ENCODE measurements around the gene DYNC1H1. TPM values are rescaled to one million over a fixed set of nuclear protein-coding genes. Genes with fewer than 3 reads are reported as not detected.

The DYNC1H1 gene
- total RNA-seq, 1 donor from 2014 or later: 577 TPM

GRCh38 chr14:102094101-102094500 lies 129.7 kb downstream of the DYNC1H1 start:
- DNase-seq (ENCODE audit: low spot score in 2 of 2): no peak
- intact Hi-C loops (cut with DNase I): no loop called here
- Histone ChIP-seq H3K27ac (no peak overlapping the region), H3K9me3 (no peaks in the 10 kb centered on the region), H3K36me3 (no peaks in the 10 kb centered on the region), H3K27me3 (no peaks in the 10 kb centered on the region), H3K4me3 (no peak overlapping the region), H3K4me1 (no peaks in the 10 kb centered on the region)
- TF ChIP-seq CTCF (IDR thresholded peaks at IDR 0.05): no peak

GRCh38 chr14:102095231-102095870 lies 131.0 kb downstream of the DYNC1H1 start:
- Histone ChIP-seq H3K4me3 (no peak overlapping the region), H3K9me3 (no peaks in the 10 kb centered on the region), H3K27me3 (no peaks in the 10 kb centered on the region), H3K36me3 (no peaks in the 10 kb centered on the region), H3K4me1 (no peaks in the 10 kb centered on the region), H3K27ac (no peak overlapping the region)
- intact Hi-C loops (cut with DNase I): no loop called here
- no peak for DNase-seq (ENCODE audit: low spot score in 2 of 2)
- no peak for TF ChIP-seq CTCF (IDR thresholded peaks at IDR 0.05)

- no peaks in the 10 kb centered on the region for H3K27me3 ChIP-seq
- no peak overlapping the region for H3K4me3 ChIP-seq
- H3K4me1 ChIP-seq: no peaks in the 10 kb centered on the region
- no peak for DNase-seq (ENCODE audit: low spot score in 2 of 2)
- H3K36me3 ChIP-seq: no peaks in the 10 kb centered on the region
- no peak overlapping the region for H3K27ac ChIP-seq
- TF ChIP-seq CTCF (IDR thresholded peaks at IDR 0.05): no peak
- intact Hi-C loops (cut with DNase I): loop anchor here (1.0 to 2.0 kb wide), 4 partner anchors 33 to 389 kb away; no protein-coding TSS in a partner anchor
- H3K9me3 ChIP-seq: no peaks in the 10 kb centered on the region
Observed at GRCh38 chr14:102095871-102096568, 131.6 kb downstream of the DYNC1H1 start.

- no peak overlapping the region for H3K4me3 ChIP-seq
- peak; percentile 67 to 81 (median 70) for TF ChIP-seq CTCF (IDR thresholded peaks at IDR 0.05)
- H3K27me3 ChIP-seq: no peaks in the 10 kb centered on the region
- intact Hi-C loops (cut with DNase I): loop anchor here (1.0 to 2.0 kb wide), 4 partner anchors 33 to 390 kb away; no protein-coding TSS in a partner anchor
- no peaks in the 10 kb centered on the region for H3K4me1 ChIP-seq
- peak in 1 of 2 donors; percentile 92 for DNase-seq (ENCODE audit: low spot score in 2 of 2)
- H3K27ac ChIP-seq: no peak overlapping the region
- H3K36me3 ChIP-seq: peaks cover 0 to 6% of the 10 kb centered on the region in 2 donors
- no peaks in the 10 kb centered on the region for H3K9me3 ChIP-seq
Observed at GRCh38 chr14:102096569-102097188, 132.3 kb downstream of the DYNC1H1 start.

GRCh38 chr14:102097441-102098135 lies 133.2 kb downstream of the DYNC1H1 start:
- Histone ChIP-seq H3K27ac (no peak overlapping the region), H3K9me3 (no peaks in the 10 kb centered on the region), H3K4me1 (no peaks in the 10 kb centered on the region), H3K4me3 (no peak overlapping the region), H3K27me3 (no peaks in the 10 kb centered on the region), H3K36me3 (peaks cover 0 to 6% of the 10 kb centered on the region in 2 donors)
- intact Hi-C loops (cut with DNase I): loop anchor here (2.0 kb wide), 2 partner anchors 137 to 391 kb away; no protein-coding TSS in a partner anchor
- no peak for TF ChIP-seq CTCF (IDR thresholded peaks at IDR 0.05)
- DNase-seq (ENCODE audit: low spot score in 2 of 2): no peak
